NCI-H1436 (cell line): ENCODE data around the gene PPP1R7.

Source experiments
- DNase-seq: peaks from one replicate; lab custom pipeline; 2025; lab: John Stamatoyannopoulos, UW

PPP1R7 gene

GRCh38 chr2:241161646-241162281, 11.5 kb downstream of the PPP1R7 start:
- no peak for DNase-seq

GRCh38 chr2:241163601-241164118, 13.4 kb downstream of the PPP1R7 start:
- DNase-seq, result no peak

GRCh38 chr2:241168366-241168765, 18.1 kb downstream of the PPP1R7 start:
- no peak for DNase-seq

GRCh38 chr2:241173557-241173956, 23.3 kb downstream of the PPP1R7 start:
- no peak for DNase-seq

GRCh38 chr2:241177526-241178334, 27.5 kb downstream of the PPP1R7 start:
- no peak for DNase-seq

GRCh38 chr2:241178961-241179360, 28.7 kb downstream of the PPP1R7 start:
- no peak for DNase-seq

GRCh38 chr2:241179899-241180298, 29.6 kb downstream of the PPP1R7 start:
- DNase-seq, result no peak

- DNase-seq, result no peak
Measured at GRCh38 chr2:241180495-241180894, 30.2 kb downstream of the PPP1R7 start.

- no peak for DNase-seq
Measured at GRCh38 chr2:241182126-241182525, 31.9 kb downstream of the PPP1R7 start.

- no peak for DNase-seq
Measured at GRCh38 chr2:241182531-241183133, 32.4 kb downstream of the PPP1R7 start.

GRCh38 chr2:241183221-241183620, 33.0 kb downstream of the PPP1R7 start:
- DNase-seq, result no peak

GRCh38 chr2:241184901-241185300, 34.6 kb downstream of the PPP1R7 start:
- DNase-seq, result no peak

GRCh38 chr2:241185961-241186360, 35.7 kb downstream of the PPP1R7 start:
- no peak for DNase-seq

- peak; percentile 15 for DNase-seq
Measured at GRCh38 chr2:241187101-241187917, 37.0 kb downstream of the PPP1R7 start.

- DNase-seq, result no peak
Measured at GRCh38 chr2:241187918-241188234, 37.6 kb downstream of the PPP1R7 start.

GRCh38 chr2:241188361-241189092, 38.3 kb downstream of the PPP1R7 start, which contains the start of gene ANO7:
ANO7 (plus strand) TSS chr2:241188677; CDS start chr2:241190064, 1,387 bp downstream.
- peak; percentile 22 for DNase-seq

GRCh38 chr2:241189093-241189855, 39.0 kb downstream of the PPP1R7 start:
- no peak for DNase-seq

GRCh38 chr2:241189856-241190201, 39.6 kb downstream of the PPP1R7 start:
- DNase-seq, result no peak

- DNase-seq, result no peak
Measured at GRCh38 chr2:241190291-241190981, 40.2 kb downstream of the PPP1R7 start.

- no peak for DNase-seq
Measured at GRCh38 chr2:241191081-241191480, 40.8 kb downstream of the PPP1R7 start.
